Mesendoderm (in vitro differentiated cells): ENCODE data around the gene FILIP1L.

Experiments used
- DNase-seq: peaks from one replicate; pipeline ENCODE4 v3.0.0; 2013
- H2AK5ac ChIP-seq: 2 replicates; pipeline ENCODE4 v1.6.1; 2013; ENCODE audit warnings: low read length, inconsistent platforms
- H2BK120ac ChIP-seq: 2 replicates; pipeline ENCODE4 v1.6.1; 2013; ENCODE audit warnings: low read depth, mild to moderate bottlenecking, low read length, moderate library complexity, mixed read lengths
- H2BK15ac ChIP-seq: replicated peaks from 2 replicates; pipeline ENCODE4 v1.6.1; 2013; ENCODE audit warnings: low read depth, mild to moderate bottlenecking, moderate library complexity
- H2BK5ac ChIP-seq: 2 replicates; pipeline ENCODE4 v1.6.1; 2013; ENCODE audit warnings: low read length, inconsistent platforms
- H3K18ac ChIP-seq: 2 replicates; pipeline ENCODE4 v1.6.1; 2013; ENCODE audit warnings: mild to moderate bottlenecking, low read length, mixed read lengths
- H3K23ac ChIP-seq: one replicate; pipeline ENCODE4 v1.6.1; 2013; ENCODE audit warnings: low read length
- H3K27ac ChIP-seq: 2 replicates; pipeline ENCODE4 v1.5.1; 2013; ENCODE audit warnings: low read depth, mild to moderate bottlenecking, inconsistent platforms, low read length, moderate library complexity
- H3K27me3 ChIP-seq: 2 replicates; pipeline ENCODE4 v1.6.1; 2013; ENCODE audit warnings: low read length, control low read depth, mild to moderate bottlenecking, inconsistent platforms; ENCODE audit not compliant: insufficient read depth, poor library complexity
- H3K36me3 ChIP-seq: 2 replicates; pipeline ENCODE4 v1.6.1; 2013; ENCODE audit warnings: low read length, inconsistent platforms; ENCODE audit not compliant: control insufficient read depth, insufficient read depth
- H3K4ac ChIP-seq: one replicate; pipeline ENCODE4 v1.6.1; 2013; ENCODE audit warnings: low read depth, mild to moderate bottlenecking, low read length, moderate library complexity
- H3K4me1 ChIP-seq: 2 replicates; pipeline ENCODE4 v1.6.1; 2013; ENCODE audit warnings: low read depth, low read length, inconsistent platforms; ENCODE audit not compliant: control insufficient read depth
- H3K4me2 ChIP-seq: 2 replicates; pipeline ENCODE4 v1.6.1; 2013; ENCODE audit warnings: low read length
- H3K4me3 ChIP-seq: 2 replicates; pipeline ENCODE4 v1.5.1; 2013; ENCODE audit warnings: mild to moderate bottlenecking, low read length
- H3K56ac ChIP-seq: one replicate; pipeline ENCODE4 v1.6.1; 2013; ENCODE audit warnings: low read length
- H3K79me1 ChIP-seq: 2 replicates; pipeline ENCODE4 v1.6.1; 2013; ENCODE audit warnings: low read length, inconsistent platforms
- H3K79me2 ChIP-seq: 2 replicates; pipeline ENCODE4 v1.6.1; 2013; ENCODE audit warnings: mild to moderate bottlenecking, low read length; ENCODE audit not compliant: control insufficient read depth, insufficient read depth
- H3K9ac ChIP-seq: 2 replicates; pipeline ENCODE4 v1.6.1; 2013; ENCODE audit warnings: low read length, inconsistent platforms
- H4K5ac ChIP-seq: one replicate; pipeline ENCODE4 v1.6.1; 2013; ENCODE audit warnings: low read length
- H4K8ac ChIP-seq: one replicate; pipeline ENCODE4 v1.6.1; 2013; ENCODE audit warnings: low read depth, mild to moderate bottlenecking, control low read depth, low read length, moderate library complexity
- WGBS: extraction: QIAGEN DNeasy Blood & Tissue Kit; methylation state at CpG from one replicate; pipeline ENCODE4 v1.1.7; 2013; ENCODE audit warnings: low lambda C conversion rate, missing lambda C conversion rate; ENCODE audit not compliant: insufficient coverage; ENCODE audit errors: extremely low coverage; 5-methylcytosine and 5-hydroxymethylcytosine counted together

The FILIP1L gene

DNA sequence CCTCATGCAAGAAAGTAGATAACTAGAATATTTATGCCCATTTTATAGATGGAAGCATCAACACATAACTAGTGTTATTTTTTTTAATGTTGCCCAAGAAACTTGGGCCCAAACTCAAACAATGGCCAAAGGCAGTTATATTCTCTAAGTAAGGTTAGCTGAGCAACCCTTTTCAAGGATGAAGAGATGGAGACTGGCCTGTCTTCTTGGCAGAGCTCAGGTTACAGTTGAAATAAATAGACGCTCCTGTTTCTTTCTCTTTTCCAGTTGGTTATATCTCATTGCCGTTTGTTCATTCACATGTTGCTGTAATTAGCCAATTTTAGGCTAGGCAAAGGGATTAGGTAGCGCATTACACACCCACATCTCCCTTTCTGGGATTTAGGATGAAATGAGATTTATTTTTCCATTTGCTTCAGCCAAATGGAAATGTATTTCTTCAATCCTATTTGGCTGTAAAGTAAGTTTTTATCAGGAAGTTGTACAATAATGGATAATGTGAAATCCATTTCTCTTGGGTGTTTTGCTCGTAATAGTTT is 203.5 kb downstream of the FILIP1L start:
- Histone ChIP-seq H3K27me3 (no peaks in the 10 kb centered on the region), H3K79me1 (no peaks in the 10 kb centered on the region), H3K36me3 (no peaks in the 10 kb centered on the region), H4K8ac (no peak overlapping the region), H3K4me1 (no peaks in the 10 kb centered on the region), H3K79me2 (no peaks in the 10 kb centered on the region), H2AK5ac (no peak overlapping the region), H2BK15ac (no peak overlapping the region), H3K4ac (no peak overlapping the region), H3K9ac (no peak overlapping the region), H2BK120ac (no peak overlapping the region), H3K27ac (no peak overlapping the region), H3K4me2 (no peak overlapping the region), H3K18ac (no peak overlapping the region), H4K5ac (no peak overlapping the region), H3K56ac (no peak overlapping the region), H2BK5ac (no peak overlapping the region), H3K4me3 (no peak overlapping the region), H3K23ac (no peak overlapping the region)
- DNase-seq, result no peak
- WGBS, result no CpG with 5 or more reads among the region's 4 CpGs

DNA sequence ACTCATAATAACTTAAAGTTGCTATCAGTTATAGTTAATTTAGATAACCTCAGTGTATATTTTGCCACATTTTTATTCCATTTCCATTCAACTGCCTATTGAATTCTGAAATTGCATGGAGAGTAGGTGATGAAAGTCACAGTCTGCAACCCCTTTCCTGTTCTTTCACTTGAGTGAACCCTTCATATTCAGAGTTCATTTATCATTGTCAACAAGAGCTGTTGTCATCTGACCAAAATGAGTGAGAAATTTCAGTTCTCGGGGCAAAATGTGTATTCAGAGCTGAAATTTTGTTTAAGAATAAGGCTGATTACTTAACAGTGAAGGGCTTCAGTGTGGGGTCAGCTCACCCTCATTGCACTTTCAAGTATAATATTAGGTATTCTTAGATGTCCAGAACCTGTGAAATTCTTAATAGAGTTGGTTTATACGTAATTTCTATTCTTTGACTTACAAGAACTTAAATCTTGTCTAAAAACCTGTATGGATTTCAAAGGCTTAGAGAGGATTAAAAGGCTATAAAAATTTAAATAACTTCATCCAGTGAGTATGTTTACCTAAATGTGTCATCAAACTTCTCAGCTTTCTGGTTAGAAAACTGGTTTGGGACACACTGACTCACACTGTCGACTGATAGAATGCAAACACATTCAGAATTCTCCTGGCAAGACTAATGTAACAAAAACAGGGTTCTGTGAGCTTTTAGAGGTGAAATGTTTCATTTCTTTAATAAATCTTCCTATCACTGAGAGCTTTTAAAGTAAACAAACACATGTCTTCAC is 204.4 kb downstream of the FILIP1L start:
- Histone ChIP-seq H3K4ac (no peak overlapping the region), H2BK5ac (no peak overlapping the region), H3K18ac (no peak overlapping the region), H3K27ac (no peak overlapping the region), H3K23ac (no peak overlapping the region), H2BK15ac (no peak overlapping the region), H2BK120ac (no peak overlapping the region), H3K36me3 (no peaks in the 10 kb centered on the region), H3K9ac (no peak overlapping the region), H3K79me2 (no peaks in the 10 kb centered on the region), H3K56ac (no peak overlapping the region), H3K79me1 (no peaks in the 10 kb centered on the region), H3K4me2 (no peak overlapping the region), H4K5ac (no peak overlapping the region), H3K4me3 (no peak overlapping the region), H2AK5ac (no peak overlapping the region), H3K27me3 (no peaks in the 10 kb centered on the region), H3K4me1 (no peaks in the 10 kb centered on the region), H4K8ac (no peak overlapping the region)
- DNase-seq, result peak; percentile 47
- no CpG with 5 or more reads among the region's 3 CpGs for WGBS

DNA sequence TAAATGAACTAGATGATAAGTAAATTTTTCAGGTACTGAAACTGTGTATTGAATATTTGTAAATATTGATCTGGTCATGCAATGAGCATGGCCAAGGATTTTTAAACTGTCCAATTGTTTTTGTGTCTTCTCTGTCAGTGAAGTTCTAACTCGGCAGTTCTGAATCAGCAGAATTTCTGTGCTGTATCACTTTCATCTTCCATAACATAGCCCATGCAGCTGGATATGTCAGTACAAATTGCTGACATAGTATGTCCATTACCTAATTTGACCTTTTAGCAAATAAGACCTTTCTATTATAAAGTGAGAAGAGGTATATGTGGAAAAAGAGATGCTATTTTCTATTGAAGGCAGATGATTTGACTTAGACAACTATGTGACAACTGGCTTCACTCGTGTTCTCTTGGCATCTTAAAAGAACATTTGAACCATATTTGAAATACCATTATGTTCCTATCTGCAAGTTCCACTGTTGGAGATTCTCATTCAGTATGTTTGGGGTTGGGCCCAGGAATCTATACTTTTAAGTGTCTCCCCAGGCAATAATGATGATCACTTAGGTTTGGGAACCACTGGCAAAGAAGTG is 206.2 kb downstream of the FILIP1L start:
- no peaks in the 10 kb centered on the region for H3K36me3 ChIP-seq
- H2BK5ac ChIP-seq, result no peak overlapping the region
- H3K4me3 ChIP-seq, result no peak overlapping the region
- H3K56ac ChIP-seq, result no peak overlapping the region
- no peak overlapping the region for H2BK15ac ChIP-seq
- no peak overlapping the region for H3K23ac ChIP-seq
- no peak overlapping the region for H2AK5ac ChIP-seq
- H3K4me2 ChIP-seq, result no peak overlapping the region
- H3K4me1 ChIP-seq, result no peaks in the 10 kb centered on the region
- no peaks in the 10 kb centered on the region for H3K79me2 ChIP-seq
- DNase-seq, result no peak
- no peak overlapping the region for H3K9ac ChIP-seq
- H3K18ac ChIP-seq, result no peak overlapping the region
- no peak overlapping the region for H4K5ac ChIP-seq
- H2BK120ac ChIP-seq, result no peak overlapping the region
- no peaks in the 10 kb centered on the region for H3K79me1 ChIP-seq
- H3K27me3 ChIP-seq, result no peaks in the 10 kb centered on the region
- H3K4ac ChIP-seq, result no peak overlapping the region
- H4K8ac ChIP-seq, result no peak overlapping the region
- no CpG with 5 or more reads among the region's 2 CpGs for WGBS
- no peak overlapping the region for H3K27ac ChIP-seq

- H3K4me1 ChIP-seq, result no peaks in the 10 kb centered on the region
- H3K4me2 ChIP-seq, result no peak overlapping the region
- no peak overlapping the region for H2BK5ac ChIP-seq
- H3K18ac ChIP-seq, result no peak overlapping the region
- no peak overlapping the region for H3K4ac ChIP-seq
- no peak overlapping the region for H3K23ac ChIP-seq
- peaks cover 2% of the 10 kb centered on the region for H3K79me1 ChIP-seq
- no peak overlapping the region for H3K4me3 ChIP-seq
- no peak for DNase-seq
- no peak overlapping the region for H2BK15ac ChIP-seq
- H3K9ac ChIP-seq, result no peak overlapping the region
- no peak overlapping the region for H3K27ac ChIP-seq
- H3K36me3 ChIP-seq, result no peaks in the 10 kb centered on the region
- H2BK120ac ChIP-seq, result no peak overlapping the region
- H3K56ac ChIP-seq, result no peak overlapping the region
- H3K27me3 ChIP-seq, result no peaks in the 10 kb centered on the region
- H3K79me2 ChIP-seq, result no peaks in the 10 kb centered on the region
- no peak overlapping the region for H4K8ac ChIP-seq
- H4K5ac ChIP-seq, result no peak overlapping the region
- H2AK5ac ChIP-seq, result no peak overlapping the region
These were observed 210.4 kb downstream of the FILIP1L start for GRCh38 chr3:99903869-99904268.

DNA sequence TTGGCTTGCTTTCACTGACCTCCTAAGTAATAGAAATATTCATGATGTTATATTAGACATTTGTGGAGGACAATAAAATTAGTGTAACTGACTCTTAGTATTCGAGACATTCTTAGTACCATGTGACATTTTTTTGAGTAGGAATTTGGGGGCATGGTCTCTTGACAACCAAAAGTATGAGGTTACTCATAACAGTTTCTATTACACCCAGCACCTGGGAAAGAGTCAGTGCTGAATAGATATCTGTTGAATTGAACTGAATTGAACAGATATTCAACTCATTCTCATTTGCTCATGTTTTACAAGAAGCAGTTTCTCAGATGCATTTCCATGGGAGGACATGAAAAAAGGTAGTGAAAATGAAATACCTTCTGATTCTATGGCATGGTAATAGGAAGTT is 212.2 kb downstream of the FILIP1L start:
- Histone ChIP-seq H3K4me3 (no peak overlapping the region), H3K4me1 (no peaks in the 10 kb centered on the region)

More for the DNA sequence above, 212.2 kb downstream of the FILIP1L start:
- H4K5ac ChIP-seq, result no peak overlapping the region
- WGBS, result no CpG with 5 or more reads among the region's 1 CpG
- H3K9ac ChIP-seq, result no peak overlapping the region
- no peak overlapping the region for H4K8ac ChIP-seq
- H2BK5ac ChIP-seq, result no peak overlapping the region
- no peak overlapping the region for H3K56ac ChIP-seq
- H3K27ac ChIP-seq, result no peak overlapping the region
- H3K36me3 ChIP-seq, result no peaks in the 10 kb centered on the region
- no peak overlapping the region for H2BK15ac ChIP-seq
- no peak overlapping the region for H3K18ac ChIP-seq
- H3K79me2 ChIP-seq, result no peaks in the 10 kb centered on the region
- no peak overlapping the region for H2BK120ac ChIP-seq
- H3K4me2 ChIP-seq, result no peak overlapping the region
- H3K23ac ChIP-seq, result no peak overlapping the region
- no peak overlapping the region for H2AK5ac ChIP-seq
- no peaks in the 10 kb centered on the region for H3K27me3 ChIP-seq
- DNase-seq, result no peak
- no peak overlapping the region for H3K4ac ChIP-seq
- H3K79me1 ChIP-seq, result peaks cover 2% of the 10 kb centered on the region
